Purkinje cell (primary cell): ENCODE results near the gene MGST1. TPM values are rescaled to one million over a fixed set of nuclear protein-coding genes. Genes with fewer than 3 reads are reported as not detected.

Source experiments
- polyA plus RNA-seq: library from polyadenylated mRNA; unstranded; fragments of >200 nt; fragmentation: Nextera tagmentation; gene quantifications from 2 replicates; pipeline ENCODE4 v1.2.1, GENCODE V29; 2014

MGST1 gene
- polyA plus RNA-seq = 88.5 and 171 TPM in 2 replicates

GRCh38 chr12:16347391-16348298 lies at the start of gene MGST1:
MGST1 (plus strand) TSS chr12:16347645; CDS start chr12:16354253, 6,608 bp downstream.

Other genes with a start within 250 kb of the MGST1 start
- gene SLC15A5, start 70.0 kb upstream of the MGST1 start, polyA plus RNA-seq = not detected in 2 replicates